NB4 (cell line): ENCODE data around the gene RIC8A.

ENCODE experiments used
- CTCF ChIP-seq: IDR thresholded peaks from one replicate; pipeline ENCODE4 v1.5.1; 2012; ENCODE audit warnings: low read depth, low read length
- MAX ChIP-seq: IDR thresholded peaks from 2 replicates; pipeline ENCODE4 v1.6.1; 2011; ENCODE audit warnings: low read depth, low read length
- MYC ChIP-seq: IDR thresholded peaks from 2 replicates; pipeline ENCODE4 v1.6.1; 2011; ENCODE audit warnings: low read depth, low read length
- POLR2A ChIP-seq: IDR thresholded peaks from 2 replicates; pipeline ENCODE4 v1.6.1; 2011; ENCODE audit warnings: mild to moderate bottlenecking; ENCODE audit not compliant: insufficient read length; ENCODE audit errors: extremely low read depth

GRCh38 chr11:236774-237767 lies 29.6 kb downstream of the RIC8A start, which contains the start of gene PSMD13:
- TF ChIP-seq CTCF (no peak), POLR2A (peak; percentile 60), MAX (no peak), MYC (no peak)
